SJSA1 (cell line): ENCODE data around the gene ORC5. TPM values are rescaled to one million over a fixed set of nuclear protein-coding genes. Genes with fewer than 3 reads are reported as not detected.

ENCODE experiments used
- DNase-seq, 2 experiments: peaks; one replicate each; pipeline ENCODE4 v3.0.0-alpha.2; 2015 to 2020; ENCODE audit warnings: low spot score in 2 of 2, low read depth in 1 of 2
- H3K27ac ChIP-seq: fragments of 250-450 bp; sonication (Bioruptor Pico); 2 replicates; pipeline ENCODE4 v1.5.1; 2020; ENCODE audit warnings: mild to moderate bottlenecking, moderate library complexity
- H3K27me3 ChIP-seq: fragments of 250-450 bp; sonication (Bioruptor Pico); replicated peaks from 2 replicates; pipeline ENCODE4 v1.5.1; 2020; ENCODE audit warnings: mild to moderate bottlenecking, moderate library complexity
- H3K36me3 ChIP-seq: fragments of 250-450 bp; sonication (Bioruptor Pico); 2 replicates; pipeline ENCODE4 v1.5.1; 2020; ENCODE audit warnings: mild to moderate bottlenecking
- H3K4me1 ChIP-seq: fragments of 250-450 bp; sonication (Bioruptor Pico); replicated peaks from 2 replicates; pipeline ENCODE4 v1.6.1; 2021; ENCODE audit warnings: mild to moderate bottlenecking
- H3K4me3 ChIP-seq: fragments of 250-450 bp; sonication (Bioruptor Pico); 2 replicates; pipeline ENCODE4 v1.5.1; 2020; ENCODE audit warnings: mild to moderate bottlenecking
- H3K9me3 ChIP-seq: fragments of 250-450 bp; sonication (Bioruptor Pico); replicated peaks from 2 replicates; pipeline ENCODE4 v1.5.1; 2020; ENCODE audit warnings: mild to moderate bottlenecking
- total RNA-seq: library from RNA; depleted of rRNA; stranded (reverse); fragments of >200 nt; shearing (Covaris generic); gene quantifications from 2 replicates; pipeline ENCODE4 v1.2.3, GENCODE V29; 2014

ORC5 gene
- total RNA-seq, 1 experiment from 2014 or later, result 41.5 TPM

DNA sequence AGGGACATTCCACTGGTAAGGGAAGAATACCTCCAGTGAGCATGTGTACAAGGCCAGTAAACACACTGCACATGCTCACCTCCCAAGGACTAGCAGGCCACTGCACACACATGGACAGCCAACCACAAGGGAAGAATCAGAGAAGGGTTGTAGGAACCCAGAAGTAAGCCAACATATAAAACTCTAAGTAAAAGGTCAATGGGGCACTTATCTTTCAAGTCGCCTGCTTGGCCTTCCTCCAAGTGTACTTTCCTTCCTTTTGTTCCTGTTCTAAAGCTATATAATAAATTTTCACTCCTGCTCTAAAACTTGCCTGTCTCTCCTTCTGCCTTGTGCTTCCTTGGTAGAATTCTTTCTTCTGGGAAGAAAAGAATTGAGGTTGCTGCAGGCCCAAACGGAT is 33.0 kb downstream of the ORC5 start:
- Histone ChIP-seq H3K36me3 (peaks cover 20% of the 10 kb centered on the region), H3K27me3 (no peaks in the 10 kb centered on the region), H3K27ac (no peak overlapping the region), H3K9me3 (peaks cover 3% of the 10 kb centered on the region; the same call in 1 of the 2 replicates), H3K4me1 (no peaks in the 10 kb centered on the region), H3K4me3 (no peak overlapping the region)
- no peak for DNase-seq

- Histone ChIP-seq H3K4me1 (no peaks in the 10 kb centered on the region), H3K4me3 (no peak overlapping the region), H3K36me3 (peaks cover 41% of the 10 kb centered on the region), H3K9me3 (no peaks in the 10 kb centered on the region), H3K27ac (no peak overlapping the region), H3K27me3 (no peaks in the 10 kb centered on the region)
- no peak for DNase-seq
Observed at GRCh38 chr7:104162081-104162480, 45.7 kb downstream of the ORC5 start.

DNA sequence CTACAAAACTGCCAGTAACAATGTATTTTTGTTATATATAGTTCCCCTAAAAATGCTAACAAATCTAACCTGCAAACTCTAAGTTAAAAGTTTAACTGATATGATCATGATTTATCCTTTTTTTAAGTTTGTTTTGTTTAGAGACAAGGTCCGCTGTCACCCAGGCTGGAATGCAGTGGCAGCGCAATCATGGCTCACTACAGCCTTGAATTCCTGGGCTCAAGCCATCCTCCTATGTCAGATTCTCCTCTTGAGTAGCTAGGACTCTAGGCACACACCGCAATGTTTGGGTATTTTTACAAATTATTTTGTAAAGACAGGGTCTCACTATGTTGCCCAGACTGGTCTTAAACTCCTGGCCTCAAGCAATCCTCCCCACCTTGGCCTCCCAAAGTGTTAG is 46.6 kb downstream of the ORC5 start:
- no peak for DNase-seq
- H3K9me3 ChIP-seq, result no peaks in the 10 kb centered on the region

GRCh38 chr7:104160375-104160774 is 47.4 kb downstream of the ORC5 start:
- no peak overlapping the region for H3K4me3 ChIP-seq
- no peak overlapping the region for H3K27ac ChIP-seq
- no peaks in the 10 kb centered on the region for H3K4me1 ChIP-seq
- no peaks in the 10 kb centered on the region for H3K27me3 ChIP-seq
- peaks cover 33% of the 10 kb centered on the region for H3K36me3 ChIP-seq
- no peak for DNase-seq
- no peaks in the 10 kb centered on the region for H3K9me3 ChIP-seq

More for the DNA sequence above, 46.6 kb downstream of the ORC5 start:
- peaks cover 36% of the 10 kb centered on the region for H3K36me3 ChIP-seq
- H3K27ac ChIP-seq, result no peak overlapping the region
- H3K4me3 ChIP-seq, result no peak overlapping the region
- no peaks in the 10 kb centered on the region for H3K4me1 ChIP-seq
- H3K27me3 ChIP-seq, result no peaks in the 10 kb centered on the region

DNA sequence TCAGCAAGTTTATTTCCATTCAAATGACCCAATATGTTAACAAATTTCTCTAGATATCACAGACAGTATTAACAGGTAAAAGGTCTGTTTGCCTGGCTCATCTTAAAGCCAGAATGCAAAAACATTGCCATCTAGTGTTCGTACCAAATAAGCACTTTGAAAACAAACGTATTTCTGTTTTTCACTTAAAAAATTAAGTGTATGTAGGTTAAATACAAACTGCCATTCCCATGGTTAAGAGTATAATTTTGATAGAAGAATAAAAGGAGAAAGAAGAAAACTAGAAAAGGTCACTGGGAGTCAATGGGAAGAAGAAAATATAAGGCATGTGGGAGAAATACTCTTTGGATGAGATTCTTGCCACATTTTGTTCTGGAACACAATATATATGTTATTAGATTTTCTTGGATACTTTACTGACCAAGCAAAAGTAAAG is 51.0 kb downstream of the ORC5 start:
- H3K9me3 ChIP-seq, result no peaks in the 10 kb centered on the region
- no peak overlapping the region for H3K27ac ChIP-seq
- no peaks in the 10 kb centered on the region for H3K27me3 ChIP-seq
- no peak for DNase-seq
- H3K4me3 ChIP-seq, result no peak overlapping the region
- H3K36me3 ChIP-seq, result peaks cover 14% of the 10 kb centered on the region
- no peaks in the 10 kb centered on the region for H3K4me1 ChIP-seq

GRCh38 chr7:104153287-104153686 is 54.5 kb downstream of the ORC5 start:
- no peak overlapping the region for H3K4me3 ChIP-seq

DNA sequence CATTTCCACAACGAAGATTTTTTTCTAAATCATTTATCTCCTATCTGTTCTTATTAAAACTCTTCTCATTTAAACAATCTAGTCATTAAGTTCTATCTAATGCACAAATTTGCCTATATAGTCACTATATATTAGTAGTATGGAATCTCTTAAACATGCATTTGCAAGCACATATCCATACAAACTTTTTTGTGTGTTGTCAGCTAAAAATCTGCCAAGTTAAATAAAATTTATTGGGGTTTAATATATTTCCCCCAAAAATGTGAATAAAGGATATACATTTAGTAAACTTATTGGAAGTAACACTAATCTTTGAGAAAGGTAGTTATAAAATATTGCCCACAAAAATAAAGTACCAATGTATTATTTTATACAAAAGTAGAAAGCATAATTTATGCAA is 55.3 kb downstream of the ORC5 start:
- no peaks in the 10 kb centered on the region for H3K9me3 ChIP-seq
- H3K27me3 ChIP-seq, result no peaks in the 10 kb centered on the region
- H3K36me3 ChIP-seq, result peaks cover 5% of the 10 kb centered on the region; the same call in 1 of the 2 replicates
- H3K4me1 ChIP-seq, result peaks cover 9% of the 10 kb centered on the region
- no peak overlapping the region for H3K4me3 ChIP-seq
- DNase-seq, result no peak
- H3K27ac ChIP-seq, result no peak overlapping the region

More at GRCh38 chr7:104153287-104153686, 54.5 kb downstream of the ORC5 start:
- no peaks in the 10 kb centered on the region for H3K9me3 ChIP-seq
- DNase-seq, result no peak
- H3K36me3 ChIP-seq, result peaks cover 8% of the 10 kb centered on the region; the same call in 1 of the 2 replicates
- no peaks in the 10 kb centered on the region for H3K27me3 ChIP-seq
- no peak overlapping the region for H3K27ac ChIP-seq
- H3K4me1 ChIP-seq, result peaks cover 9% of the 10 kb centered on the region

- Histone ChIP-seq H3K27ac (no peak overlapping the region), H3K9me3 (no peaks in the 10 kb centered on the region), H3K4me1 (peaks cover 9% of the 10 kb centered on the region), H3K36me3 (0 out of 2 replicates have a peak, but pooled peaks cover 8% of the 10 kb centered on the region), H3K4me3 (no peak overlapping the region), H3K27me3 (no peaks in the 10 kb centered on the region)
- DNase-seq, result no peak
Observed at GRCh38 chr7:104150470-104150869, 57.3 kb downstream of the ORC5 start.

- H3K4me1 ChIP-seq, result peaks cover 9% of the 10 kb centered on the region
- 0 out of 2 replicates have a peak, but pooled peaks cover 8% of the 10 kb centered on the region for H3K36me3 ChIP-seq
- no peak overlapping the region for H3K4me3 ChIP-seq
- no peaks in the 10 kb centered on the region for H3K9me3 ChIP-seq
- no peaks in the 10 kb centered on the region for H3K27me3 ChIP-seq
- H3K27ac ChIP-seq, result no peak overlapping the region
- DNase-seq, result peak in 1 of 2 experiments; percentile 2
Observed at GRCh38 chr7:104149822-104150221, 58.0 kb downstream of the ORC5 start.

GRCh38 chr7:104142147-104142546 is 65.7 kb downstream of the ORC5 start:
- Histone ChIP-seq H3K4me3 (no peak overlapping the region), H3K4me1 (peaks cover 17% of the 10 kb centered on the region), H3K27ac (no peak overlapping the region), H3K36me3 (peaks cover 10% of the 10 kb centered on the region), H3K27me3 (no peaks in the 10 kb centered on the region), H3K9me3 (no peaks in the 10 kb centered on the region)
- no peak for DNase-seq

GRCh38 chr7:104137971-104138370 is 69.8 kb downstream of the ORC5 start:
- peaks cover 32% of the 10 kb centered on the region for H3K36me3 ChIP-seq
- H3K27ac ChIP-seq, result no peak overlapping the region
- no peaks in the 10 kb centered on the region for H3K9me3 ChIP-seq
- no peak overlapping the region for H3K4me3 ChIP-seq
- H3K4me1 ChIP-seq, result peaks cover 17% of the 10 kb centered on the region
- DNase-seq, result peak; percentile 46 to 55
- H3K27me3 ChIP-seq, result no peaks in the 10 kb centered on the region

- H3K9me3 ChIP-seq, result no peaks in the 10 kb centered on the region
- no peaks in the 10 kb centered on the region for H3K27me3 ChIP-seq
- peaks cover 37% of the 10 kb centered on the region for H3K36me3 ChIP-seq
- no peak overlapping the region for H3K4me3 ChIP-seq
- H3K4me1 ChIP-seq, result peaks cover 17% of the 10 kb centered on the region
- H3K27ac ChIP-seq, result no peak overlapping the region
- DNase-seq, result no peak
Observed at GRCh38 chr7:104137511-104137910, 70.3 kb downstream of the ORC5 start.

GRCh38 chr7:104136981-104137380 is 70.8 kb downstream of the ORC5 start:
- Histone ChIP-seq H3K27ac (no peak overlapping the region), H3K9me3 (no peaks in the 10 kb centered on the region), H3K4me3 (no peak overlapping the region), H3K27me3 (no peaks in the 10 kb centered on the region), H3K36me3 (peaks cover 42% of the 10 kb centered on the region), H3K4me1 (peaks cover 17% of the 10 kb centered on the region)
- no peak for DNase-seq

- peaks cover 43% of the 10 kb centered on the region for H3K36me3 ChIP-seq
- no peak overlapping the region for H3K27ac ChIP-seq
- H3K9me3 ChIP-seq, result no peaks in the 10 kb centered on the region
- H3K27me3 ChIP-seq, result no peaks in the 10 kb centered on the region
- H3K4me3 ChIP-seq, result no peak overlapping the region
- peaks cover 17% of the 10 kb centered on the region for H3K4me1 ChIP-seq
- no peak for DNase-seq
Observed at GRCh38 chr7:104136561-104136960, 71.3 kb downstream of the ORC5 start.
